H1 (cell line): ENCODE results near the gene LONP2.
"Not testable (repeated sequence)": the region's sequence is repeated elsewhere in the genome, so short reads cannot be mapped to it uniquely, and the experiment has no call there.

ENCODE experiments used
- BCL11A ChIP-seq, 2 experiments: IDR thresholded peaks; one replicate each; pipeline ENCODE4 v1.6.1; 2011; ENCODE audit warnings: low read depth in 2 of 2, low read length in 2 of 2, mild to moderate bottlenecking in 2 of 2
- CBX8 ChIP-seq: fragments of 300-800, 300-1000 bp; sonication (generic); IDR thresholded peaks from 2 replicates; pipeline ENCODE4 v1.7.1; 2016; ENCODE audit warnings: low read depth, low read length, borderline replicate concordance
- CEBPB ChIP-seq: IDR thresholded peaks from 2 replicates; pipeline ENCODE4 v1.6.1; 2012; ENCODE audit warnings: low read depth, low read length
- CTCF ChIP-seq, 3 experiments: IDR thresholded peaks; 1 replicate in 2 of 3; 2 replicates in 1 of 3; pipeline versions ENCODE4 v1.5.1 to v1.6.1; 2011; ENCODE audit warnings: low read length in 3 of 3, mild to moderate bottlenecking in 3 of 3, inconsistent platforms in 2 of 3, low read depth in 1 of 3, moderate library complexity in 1 of 3; ENCODE audit not compliant: insufficient read depth in 1 of 3; ENCODE audit errors: control extremely low read depth in 1 of 3
- MAX ChIP-seq: IDR thresholded peaks from 2 replicates; pipeline ENCODE4 v1.6.1; 2012; ENCODE audit warnings: inconsistent platforms
- POLR2A ChIP-seq, 2 experiments: IDR thresholded peaks; 1 replicate in 1 of 2; 2 replicates in 1 of 2; pipeline ENCODE4 v1.6.1; 2011; ENCODE audit warnings: low read depth in 2 of 2, low read length in 2 of 2, mild to moderate bottlenecking in 2 of 2; ENCODE audit errors: control extremely low read depth in 1 of 2
- POLR2AphosphoS5 ChIP-seq: IDR thresholded peaks from 2 replicates; pipeline ENCODE4 v1.6.1; 2011; ENCODE audit warnings: low read depth, low read length
- RFX5 ChIP-seq: IDR thresholded peaks from 2 replicates; pipeline ENCODE4 v1.6.1; 2011; ENCODE audit warnings: low read depth, low read length, improper control_type of control experiment, borderline replicate concordance
- RNF2 ChIP-seq: fragments of 200-900, 300-1000 bp; sonication (generic); IDR thresholded peaks from 2 replicates; pipeline ENCODE4 v1.7.1; 2016; ENCODE audit warnings: borderline replicate concordance, low read depth, mild to moderate bottlenecking, antibody characterized with exemption, low read length; ENCODE audit not compliant: poor library complexity, severe bottlenecking; ENCODE audit errors: missing control alignments
- SUZ12 ChIP-seq: fragments of 200-600 bp; sonication (generic); IDR thresholded peaks from 2 replicates; pipeline ENCODE4 v1.6.1; 2012; ENCODE audit warnings: mild to moderate bottlenecking, inconsistent platforms, low read length, moderate library complexity, mixed read lengths
- TAF1 ChIP-seq: IDR thresholded peaks from 2 replicates; pipeline ENCODE4 v1.6.1; 2011; ENCODE audit warnings: mild to moderate bottlenecking, low read depth, low read length
- ZNF274 ChIP-seq: IDR thresholded peaks from 2 replicates; pipeline ENCODE4 v1.7.0; 2012; ENCODE audit warnings: low read length, borderline replicate concordance; ENCODE audit errors: extremely low read depth
- TF ChIP-seq, protein P1 (sequence below): IDR thresholded peaks from 2 replicates; pipeline ENCODE4 v1.6.1; 2011; ENCODE audit warnings: low read length, improper control_type of control experiment

DNA sequence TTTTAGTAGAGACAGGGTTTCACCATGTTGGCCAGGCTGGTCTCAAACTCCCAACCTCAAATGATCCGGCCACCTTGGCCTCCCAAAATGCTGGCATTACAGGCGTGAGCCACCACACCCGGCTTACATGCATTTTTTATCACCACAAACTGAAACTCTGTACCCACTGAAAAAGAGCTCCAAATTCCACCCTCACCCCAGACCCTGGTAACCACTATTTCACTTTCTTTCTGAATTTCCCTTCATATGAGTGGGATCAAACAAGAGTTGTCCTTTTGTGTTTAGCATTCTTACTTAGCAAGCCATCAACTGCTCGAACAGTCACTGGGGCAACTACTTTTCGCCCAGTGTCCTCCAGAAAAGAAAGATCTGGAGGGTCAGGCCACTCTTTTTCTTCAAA lies 110.3 kb downstream of the LONP2 start:
- TF ChIP-seq POLR2A (IDR thresholded peaks at IDR 0.05; ENCODE audit: control extremely low read depth in 1 of 2, low read depth in 2 of 2, low read length in 2 of 2); CTCF (IDR thresholded peaks at IDR 0.05; ENCODE audit: control extremely low read depth in 1 of 3, insufficient read depth in 1 of 3, low read depth in 1 of 3, low read length in 3 of 3); ZNF274; SUZ12; RNF2; MAX; BCL11A (IDR thresholded peaks at IDR 0.05; ENCODE audit: low read depth in 2 of 2, low read length in 2 of 2); TAF1; POLR2AphosphoS5; CEBPB; RFX5; CBX8: not testable (repeated sequence)
- TF ChIP-seq, protein P1, sequence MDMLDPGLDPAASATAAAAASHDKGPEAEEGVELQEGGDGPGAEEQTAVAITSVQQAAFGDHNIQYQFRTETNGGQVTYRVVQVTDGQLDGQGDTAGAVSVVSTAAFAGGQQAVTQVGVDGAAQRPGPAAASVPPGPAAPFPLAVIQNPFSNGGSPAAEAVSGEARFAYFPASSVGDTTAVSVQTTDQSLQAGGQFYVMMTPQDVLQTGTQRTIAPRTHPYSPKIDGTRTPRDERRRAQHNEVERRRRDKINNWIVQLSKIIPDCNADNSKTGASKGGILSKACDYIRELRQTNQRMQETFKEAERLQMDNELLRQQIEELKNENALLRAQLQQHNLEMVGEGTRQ: not testable (repeated sequence)
